ENCODE measurements around the gene CAMKMT. TPM values are rescaled to one million over a fixed set of nuclear protein-coding genes. Genes with fewer than 3 reads are reported as not detected.

The CAMKMT gene
- total RNA-seq, 4 donors from 2014 or later, result 4.5 to 57.9 (median 15.4) TPM

DNA sequence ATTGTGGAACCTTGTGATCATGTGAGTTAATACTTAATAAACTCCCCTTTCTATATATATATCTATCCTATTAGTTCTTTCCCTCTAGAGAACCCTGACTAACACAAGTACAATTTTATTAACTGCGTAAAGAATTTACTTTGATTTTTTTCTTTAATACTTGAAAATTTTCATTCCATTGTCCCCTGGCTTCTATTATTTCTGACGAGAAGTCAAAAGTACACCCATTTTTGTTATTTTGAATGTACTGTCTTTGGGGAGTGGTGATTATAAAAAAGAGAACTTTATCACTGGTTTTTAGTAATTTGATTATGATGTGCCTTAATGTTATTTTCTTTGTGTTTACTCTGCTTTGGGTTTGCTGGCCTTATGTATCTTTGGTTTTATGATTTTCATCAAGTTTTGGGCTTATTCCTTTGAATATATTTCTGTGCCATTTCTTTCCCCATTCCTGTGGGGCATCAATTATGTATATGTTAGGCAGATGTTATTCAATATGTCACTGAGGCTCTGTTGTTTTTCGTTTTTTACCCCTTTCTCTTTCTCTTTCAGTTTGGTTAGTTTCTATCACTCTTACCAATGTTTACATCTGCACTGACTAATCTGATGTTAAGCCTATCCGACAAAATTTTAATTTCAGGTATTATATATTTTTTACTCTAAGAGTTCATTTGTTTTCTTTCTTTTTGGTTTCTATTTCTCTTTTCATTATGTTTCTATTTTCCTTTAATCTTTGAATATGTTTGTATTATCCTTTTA is 271.4 kb downstream of the CAMKMT start:
- Histone ChIP-seq H3K36me3 (no peaks in the 10 kb centered on the region), H3K27ac (no peak overlapping the region), H3K9me3 (peaks cover 0 to 4% of the 10 kb centered on the region in 2 donors), H3K4me1 (no peaks in the 10 kb centered on the region), H3K4me3 (no peak overlapping the region), H3K27me3 (no peaks in the 10 kb centered on the region)
- TF ChIP-seq, protein P1, sequence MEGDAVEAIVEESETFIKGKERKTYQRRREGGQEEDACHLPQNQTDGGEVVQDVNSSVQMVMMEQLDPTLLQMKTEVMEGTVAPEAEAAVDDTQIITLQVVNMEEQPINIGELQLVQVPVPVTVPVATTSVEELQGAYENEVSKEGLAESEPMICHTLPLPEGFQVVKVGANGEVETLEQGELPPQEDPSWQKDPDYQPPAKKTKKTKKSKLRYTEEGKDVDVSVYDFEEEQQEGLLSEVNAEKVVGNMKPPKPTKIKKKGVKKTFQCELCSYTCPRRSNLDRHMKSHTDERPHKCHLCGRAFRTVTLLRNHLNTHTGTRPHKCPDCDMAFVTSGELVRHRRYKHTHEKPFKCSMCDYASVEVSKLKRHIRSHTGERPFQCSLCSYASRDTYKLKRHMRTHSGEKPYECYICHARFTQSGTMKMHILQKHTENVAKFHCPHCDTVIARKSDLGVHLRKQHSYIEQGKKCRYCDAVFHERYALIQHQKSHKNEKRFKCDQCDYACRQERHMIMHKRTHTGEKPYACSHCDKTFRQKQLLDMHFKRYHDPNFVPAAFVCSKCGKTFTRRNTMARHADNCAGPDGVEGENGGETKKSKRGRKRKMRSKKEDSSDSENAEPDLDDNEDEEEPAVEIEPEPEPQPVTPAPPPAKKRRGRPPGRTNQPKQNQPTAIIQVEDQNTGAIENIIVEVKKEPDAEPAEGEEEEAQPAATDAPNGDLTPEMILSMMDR (IDR thresholded peaks at IDR 0.05), result no peak
- in situ Hi-C loops (cut with MboI; ENCODE audit: low pct_ligation_motif_present in 1 of 4, low pct_unique_long_range_greater_than_20kb in 1 of 4, low sequenced_read_pairs in 3 of 4), result no loop called here
- 81 to 85% methylated on average over 4 of the region's 4 CpGs for whole genome bisulfite sequencing, 2 donors (ENCODE audit: low coverage in 1 of 2)
- intact Hi-C loops (cut with DNase I; ENCODE audit: low total_unique reads), result no loop called here
- no peak for DNase-seq

DNA sequence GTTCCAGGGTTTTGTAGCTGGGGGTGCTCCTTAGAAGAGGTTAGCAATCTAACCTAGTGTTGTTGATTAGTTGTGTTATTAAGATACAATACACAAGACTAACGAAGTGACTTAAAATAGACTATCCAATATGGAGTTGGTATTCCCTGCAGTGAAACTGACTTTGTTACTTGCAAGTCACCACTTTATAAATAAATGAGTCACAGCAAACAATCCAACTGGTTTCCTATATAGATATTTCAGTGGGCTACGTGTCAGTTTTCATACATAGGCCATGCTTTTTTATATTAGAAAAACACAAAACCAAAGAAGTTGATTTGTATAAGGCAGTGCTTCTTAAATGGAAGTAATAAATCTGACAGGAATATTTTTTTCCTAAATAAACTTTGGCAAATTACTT is 274.0 kb downstream of the CAMKMT start:
- TF ChIP-seq POLR2AphosphoS5 (IDR thresholded peaks at IDR 0.05) (no peak), POLR2A (IDR thresholded peaks at IDR 0.05) (no peak), EP300 (IDR thresholded peaks at IDR 0.05; ENCODE audit: low read depth) (no peak)
- TF ChIP-seq, protein P1 (IDR thresholded peaks at IDR 0.05), result no peak
- Histone ChIP-seq H3K4me1 (no peaks in the 10 kb centered on the region), H3K9me3 (peaks cover 0 to 4% of the 10 kb centered on the region in 2 donors), H3K27ac (no peak overlapping the region), H3K4me3 (no peak overlapping the region), H3K27me3 (no peaks in the 10 kb centered on the region), H3K36me3 (no peaks in the 10 kb centered on the region)
- in situ Hi-C loops (cut with MboI; ENCODE audit: low pct_ligation_motif_present in 1 of 4, low pct_unique_long_range_greater_than_20kb in 1 of 4, low sequenced_read_pairs in 3 of 4), result no loop called here
- WGBS, 2 donors (ENCODE audit: low coverage in 1 of 2), result 89 to 93% methylated on average over 2 of the region's 2 CpGs
- no peak for DNase-seq
- intact Hi-C loops (cut with DNase I; ENCODE audit: low total_unique reads), result no loop called here

DNA sequence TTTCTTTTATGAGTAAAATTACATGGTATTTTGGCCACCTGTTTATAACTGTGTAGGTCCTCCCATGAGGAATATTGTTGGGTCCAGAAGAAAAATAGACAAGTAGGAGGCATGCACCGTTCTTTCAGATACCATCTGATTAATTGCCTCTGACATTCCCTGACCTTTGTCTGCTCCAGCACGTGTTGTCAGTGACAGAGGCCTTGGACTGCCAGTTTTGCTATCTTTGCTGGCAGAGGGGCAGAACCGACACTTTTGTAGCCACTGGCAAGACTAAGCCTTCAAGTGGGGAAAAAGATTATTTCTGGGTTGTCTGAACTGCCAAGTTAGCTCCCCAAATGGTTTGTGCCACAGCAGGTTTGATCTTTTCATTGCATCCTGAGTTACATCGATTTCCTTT is 276.9 kb downstream of the CAMKMT start:
- intact Hi-C loops (cut with DNase I; ENCODE audit: low total_unique reads), result no loop called here
- in situ Hi-C loops (cut with MboI; ENCODE audit: low pct_ligation_motif_present in 1 of 4, low pct_unique_long_range_greater_than_20kb in 1 of 4, low sequenced_read_pairs in 3 of 4), result no loop called here
- no peaks in the 10 kb centered on the region for H3K36me3 ChIP-seq
- H3K4me1 ChIP-seq, result no peaks in the 10 kb centered on the region
- TF ChIP-seq POLR2A (IDR thresholded peaks at IDR 0.05) (no peak), EP300 (IDR thresholded peaks at IDR 0.05; ENCODE audit: low read depth) (no peak), POLR2AphosphoS5 (IDR thresholded peaks at IDR 0.05) (no peak)
- TF ChIP-seq, protein P1 (IDR thresholded peaks at IDR 0.05), result no peak
- H3K9me3 ChIP-seq, result no peaks in the 10 kb centered on the region
- no peak for DNase-seq
- H3K27ac ChIP-seq, result no peak overlapping the region
- no peaks in the 10 kb centered on the region for H3K27me3 ChIP-seq
- H3K4me3 ChIP-seq, result no peak overlapping the region
- WGBS, 2 donors (ENCODE audit: low coverage in 1 of 2), result 73 to 77% methylated on average over 4 of the region's 4 CpGs

DNA sequence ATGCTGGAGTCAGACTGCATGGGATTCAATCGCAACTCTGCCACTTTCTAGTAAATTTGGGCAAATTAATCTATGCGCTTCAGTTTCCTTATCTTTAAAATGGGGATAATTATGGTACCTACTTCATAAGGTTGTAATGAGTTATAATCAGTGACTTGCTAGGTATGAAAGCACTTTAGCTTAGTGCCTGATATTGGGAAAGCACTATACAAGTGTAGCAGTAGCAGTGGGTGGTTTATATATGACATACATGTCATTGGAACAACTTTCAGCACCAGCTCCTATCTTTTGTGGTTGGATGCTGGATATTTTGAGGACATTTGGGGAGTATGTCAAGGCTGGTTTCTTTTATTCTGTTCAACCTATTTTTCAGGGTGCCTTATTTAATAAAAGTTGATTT is 277.7 kb downstream of the CAMKMT start:
- DNase-seq, result no peak
- Histone ChIP-seq H3K4me1 (no peaks in the 10 kb centered on the region), H3K27me3 (no peaks in the 10 kb centered on the region), H3K4me3 (no peak overlapping the region), H3K9me3 (no peaks in the 10 kb centered on the region), H3K27ac (no peak overlapping the region), H3K36me3 (no peaks in the 10 kb centered on the region)
- intact Hi-C loops (cut with DNase I; ENCODE audit: low total_unique reads), result no loop called here
- in situ Hi-C loops (cut with MboI; ENCODE audit: low pct_ligation_motif_present in 1 of 4, low pct_unique_long_range_greater_than_20kb in 1 of 4, low sequenced_read_pairs in 3 of 4), result no loop called here
- WGBS, 2 donors (ENCODE audit: low coverage in 1 of 2), result 90 to 100% methylated on average over 2 of the region's 2 CpGs
- no peak for TF ChIP-seq POLR2AphosphoS5 (IDR thresholded peaks at IDR 0.05)
- TF ChIP-seq POLR2A (IDR thresholded peaks at IDR 0.05), result no peak
- TF ChIP-seq, protein P1 (IDR thresholded peaks at IDR 0.05), result no peak
- TF ChIP-seq EP300 (IDR thresholded peaks at IDR 0.05; ENCODE audit: low read depth), result no peak

Data from transverse colon (tissue), 4 donors.